Fibroblast of mammary gland (primary cell): Measurements from ENCODE around the gene TMSB10.
A peak's percentile ranks its signal among the peaks of the same experiment; 100 is the strongest.

ENCODE experiments used
- DNase-seq: peaks from one replicate; pipeline ENCODE4 v3.0.0-alpha.2; 2010; ENCODE audit warnings: low read depth
- H3K4me3 ChIP-seq: 2 replicates; pipeline ENCODE4 v1.5.1; 2011; ENCODE audit warnings: low read depth, mild to moderate bottlenecking, low read length, moderate library complexity; ENCODE audit not compliant: control insufficient read depth
- TF ChIP-seq, protein P1 (sequence below): conservative IDR thresholded peaks from 2 replicates; pipeline ENCODE4 v1.5.1; 2011; ENCODE audit warnings: low read depth, low read length, inconsistent platforms; ENCODE audit not compliant: control insufficient read depth, insufficient read depth

The TMSB10 gene

DNA sequence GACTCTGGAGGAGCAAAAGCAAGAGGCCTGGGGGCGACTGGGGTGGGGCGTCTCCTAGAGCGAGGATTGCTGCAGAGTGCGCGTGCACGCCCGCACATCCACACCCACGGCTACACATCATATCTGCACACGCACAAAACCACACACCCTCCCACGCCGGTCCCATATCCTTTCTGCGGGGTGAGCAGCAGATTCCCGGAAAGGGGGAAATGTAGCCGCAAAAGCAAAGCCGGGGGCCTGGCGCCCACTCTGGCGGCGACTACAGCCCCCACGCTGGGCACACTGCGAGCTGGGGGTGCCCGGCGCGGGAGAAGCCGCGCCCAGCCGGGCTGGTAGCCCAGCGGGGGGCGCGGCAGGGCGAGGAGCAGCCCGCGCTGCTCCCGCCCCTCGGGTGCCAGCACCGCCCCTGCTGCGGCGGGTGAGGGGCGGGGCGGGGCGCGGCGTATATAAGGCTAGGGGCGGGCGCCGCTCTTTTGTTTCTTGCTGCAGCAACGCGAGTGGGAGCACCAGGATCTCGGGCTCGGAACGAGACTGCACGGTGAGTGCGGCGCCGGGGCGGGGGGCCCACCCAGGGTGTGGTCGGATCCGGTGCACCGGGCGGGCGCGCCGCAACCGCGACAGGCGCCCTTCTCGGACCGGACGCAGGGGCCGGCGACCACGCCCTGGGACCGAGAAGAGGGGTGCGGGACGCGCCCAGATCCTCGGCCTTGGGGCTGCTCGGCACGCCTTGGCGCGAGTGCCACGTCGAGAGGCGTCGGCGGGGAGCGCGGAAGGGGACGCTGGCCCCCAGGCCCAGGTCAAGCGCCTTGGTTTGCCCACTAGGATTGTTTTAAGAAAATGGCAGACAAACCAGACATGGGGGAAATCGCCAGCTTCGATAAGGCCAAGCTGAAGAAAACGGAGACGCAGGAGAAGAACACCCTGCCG, at the start of gene TMSB10:
TMSB10 (plus strand) TSS at position 476 of the 927 bp plus-strand sequence.
- peak; percentile 73 for DNase-seq
- TF ChIP-seq, protein P1, sequence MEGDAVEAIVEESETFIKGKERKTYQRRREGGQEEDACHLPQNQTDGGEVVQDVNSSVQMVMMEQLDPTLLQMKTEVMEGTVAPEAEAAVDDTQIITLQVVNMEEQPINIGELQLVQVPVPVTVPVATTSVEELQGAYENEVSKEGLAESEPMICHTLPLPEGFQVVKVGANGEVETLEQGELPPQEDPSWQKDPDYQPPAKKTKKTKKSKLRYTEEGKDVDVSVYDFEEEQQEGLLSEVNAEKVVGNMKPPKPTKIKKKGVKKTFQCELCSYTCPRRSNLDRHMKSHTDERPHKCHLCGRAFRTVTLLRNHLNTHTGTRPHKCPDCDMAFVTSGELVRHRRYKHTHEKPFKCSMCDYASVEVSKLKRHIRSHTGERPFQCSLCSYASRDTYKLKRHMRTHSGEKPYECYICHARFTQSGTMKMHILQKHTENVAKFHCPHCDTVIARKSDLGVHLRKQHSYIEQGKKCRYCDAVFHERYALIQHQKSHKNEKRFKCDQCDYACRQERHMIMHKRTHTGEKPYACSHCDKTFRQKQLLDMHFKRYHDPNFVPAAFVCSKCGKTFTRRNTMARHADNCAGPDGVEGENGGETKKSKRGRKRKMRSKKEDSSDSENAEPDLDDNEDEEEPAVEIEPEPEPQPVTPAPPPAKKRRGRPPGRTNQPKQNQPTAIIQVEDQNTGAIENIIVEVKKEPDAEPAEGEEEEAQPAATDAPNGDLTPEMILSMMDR = no peak
- H3K4me3 ChIP-seq = peak within 1 kb of the TSS; percentile 80

DNA sequence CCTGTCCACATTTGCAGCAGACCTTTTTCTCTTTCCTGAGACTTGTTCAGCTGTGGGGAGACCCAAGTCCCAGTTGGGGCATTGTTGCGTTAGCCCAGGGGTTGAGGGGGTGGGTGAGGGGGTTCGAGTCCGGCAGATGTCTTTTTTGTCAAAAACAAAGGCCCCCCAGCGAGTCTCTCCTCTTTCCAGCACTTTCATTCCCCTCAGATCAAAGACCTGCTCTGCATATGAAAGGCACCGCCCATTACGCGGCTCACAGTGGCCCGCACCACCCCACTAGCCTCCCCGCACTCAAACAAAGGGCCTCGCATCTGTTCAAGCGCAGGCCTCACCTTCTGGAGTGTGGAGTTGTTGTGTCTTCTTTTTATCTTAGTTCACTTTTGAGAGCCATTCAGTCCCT, 49.7 kb upstream of the TMSB10 start:
- no peak for DNase-seq
- no peak overlapping the region for H3K4me3 ChIP-seq
- TF ChIP-seq, protein P1 = no peak

DNA sequence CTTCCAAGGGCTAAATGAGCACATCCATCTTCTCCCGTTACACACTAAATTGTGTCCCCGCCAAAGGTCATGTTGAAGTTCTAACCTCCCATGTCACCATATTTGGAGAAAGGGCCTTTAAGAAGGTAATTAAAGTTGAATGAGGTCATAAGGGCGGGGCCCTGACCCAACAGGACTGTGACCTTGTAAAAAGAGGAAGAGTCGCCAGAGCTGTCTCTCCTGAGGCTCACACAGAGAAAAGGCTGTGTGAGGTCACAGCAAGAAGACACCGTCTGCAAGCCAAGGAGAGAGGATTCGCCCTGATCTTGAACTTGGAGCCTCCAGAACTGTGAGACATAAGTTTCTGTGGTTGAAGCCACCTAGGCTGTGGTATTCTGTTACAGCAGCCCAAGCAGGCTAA, 48.7 kb upstream of the TMSB10 start:
- no peak for DNase-seq
- TF ChIP-seq, protein P1 = no peak
- H3K4me3 ChIP-seq = no peak overlapping the region

DNA sequence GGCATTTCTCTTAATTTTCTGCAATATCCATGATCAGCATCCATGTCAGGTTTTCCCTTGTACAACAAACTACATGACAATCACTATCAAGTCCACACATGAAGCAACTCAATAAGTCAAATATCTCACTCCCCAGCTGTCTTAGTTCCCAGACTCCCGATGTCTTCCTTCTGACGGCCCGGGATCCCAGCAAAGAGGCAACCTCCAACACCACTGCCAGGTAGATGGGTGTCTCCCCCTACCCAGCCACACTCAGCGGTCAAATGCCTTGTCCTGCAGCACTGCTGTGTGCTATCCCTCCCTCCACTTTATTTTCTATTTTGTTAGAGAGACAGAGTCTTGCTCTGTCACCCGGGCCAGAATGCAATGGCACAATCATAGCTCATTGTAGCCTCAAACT, 47.9 kb upstream of the TMSB10 start:
- H3K4me3 ChIP-seq = no peak overlapping the region
- TF ChIP-seq, protein P1 = no peak
- DNase-seq = no peak

DNA sequence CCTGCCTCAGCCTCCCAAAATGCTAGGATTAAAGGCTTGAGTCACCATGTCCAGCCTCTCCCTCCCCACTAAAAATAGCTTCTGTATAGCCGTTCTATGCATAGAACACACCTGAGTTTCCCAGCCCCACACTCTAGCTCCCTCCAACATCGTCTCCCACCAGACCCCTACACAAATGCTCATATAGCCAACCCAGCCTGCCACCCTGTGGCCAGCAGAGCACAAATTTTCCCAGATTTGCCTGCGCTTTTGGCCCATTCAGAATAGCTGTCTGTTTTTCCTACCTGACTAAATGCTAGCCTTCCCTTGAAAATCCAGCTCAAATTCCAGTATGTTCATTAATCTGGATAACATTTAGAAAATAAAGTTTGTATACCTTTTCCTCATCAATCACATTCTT, 47.3 kb upstream of the TMSB10 start:
- H3K4me3 ChIP-seq = no peak overlapping the region
- no peak for DNase-seq
- TF ChIP-seq, protein P1 = peak; percentile 12

DNA sequence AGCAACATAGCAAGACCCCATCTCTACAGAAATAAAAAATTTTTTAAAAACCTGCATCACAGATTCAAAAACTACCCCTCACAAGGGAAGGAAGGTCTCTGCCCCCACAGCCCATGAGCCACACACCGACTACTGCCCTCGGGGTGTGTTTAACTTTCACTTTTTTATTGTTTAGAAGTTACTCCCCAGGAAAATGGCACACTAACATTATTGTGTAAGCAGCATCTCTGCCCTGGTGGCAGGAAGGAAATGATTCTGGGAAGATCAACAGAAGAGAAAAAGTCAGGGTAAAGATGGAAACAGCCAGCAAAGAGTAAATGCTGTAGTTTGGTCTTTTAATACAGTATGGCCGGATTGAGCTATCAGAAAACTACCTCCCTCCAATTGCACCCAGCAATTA, 46.5 kb upstream of the TMSB10 start:
- DNase-seq = no peak
- TF ChIP-seq, protein P1 = no peak
- H3K4me3 ChIP-seq = no peak overlapping the region

DNA sequence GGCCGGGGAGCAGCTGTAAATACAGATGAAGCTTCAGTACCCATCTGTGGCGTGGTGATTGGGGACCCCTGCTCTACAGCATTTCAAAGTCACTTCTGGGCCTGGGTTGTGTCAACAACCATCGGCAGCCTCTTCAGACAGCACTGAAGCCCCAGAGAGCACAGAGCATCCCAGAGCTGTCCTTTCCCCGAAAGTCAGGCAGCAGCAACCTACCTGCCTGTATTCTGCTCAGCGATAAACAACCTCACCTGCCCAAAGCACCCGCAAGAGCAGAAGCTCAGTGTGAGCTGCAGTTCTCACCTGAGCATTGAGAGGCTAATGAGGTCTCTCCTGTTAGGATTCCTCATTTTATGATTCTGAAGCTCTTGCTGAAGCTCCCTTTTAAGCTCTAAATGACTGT, 43.9 kb upstream of the TMSB10 start:
- DNase-seq = no peak
- no peak overlapping the region for H3K4me3 ChIP-seq
- TF ChIP-seq, protein P1 = no peak
